HG03045 (cell line): ENCODE data around the gene LRRIQ1.

ENCODE experiments used
- ATAC-seq: cut with Tn5 transposase; IDR thresholded peaks from one replicate; pipeline ENCODE4 v1.9.1; 2021; ENCODE audit warnings: mild to moderate bottlenecking, moderate library complexity; ENCODE audit not compliant: unreplicated experiment

LRRIQ1 gene

DNA sequence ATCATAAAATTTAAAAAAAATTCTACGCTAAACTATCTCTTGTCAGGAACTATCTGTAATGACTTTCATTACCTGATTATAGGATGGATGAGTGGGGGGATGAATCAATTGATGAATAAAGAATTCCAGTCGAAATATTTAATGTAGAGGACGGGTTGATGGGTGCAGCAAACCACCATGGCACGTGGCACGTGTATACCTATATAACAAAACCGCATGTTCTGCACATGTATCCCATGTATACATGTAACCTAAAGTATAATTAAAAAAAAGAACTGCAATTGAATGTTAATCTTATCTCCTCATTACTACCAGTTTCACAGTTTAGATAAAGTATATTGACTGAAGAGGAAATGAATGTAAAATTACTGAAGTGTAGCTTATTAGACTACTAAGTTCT lies 23.4 kb downstream of the LRRIQ1 start:
- ATAC-seq, result no peak

DNA sequence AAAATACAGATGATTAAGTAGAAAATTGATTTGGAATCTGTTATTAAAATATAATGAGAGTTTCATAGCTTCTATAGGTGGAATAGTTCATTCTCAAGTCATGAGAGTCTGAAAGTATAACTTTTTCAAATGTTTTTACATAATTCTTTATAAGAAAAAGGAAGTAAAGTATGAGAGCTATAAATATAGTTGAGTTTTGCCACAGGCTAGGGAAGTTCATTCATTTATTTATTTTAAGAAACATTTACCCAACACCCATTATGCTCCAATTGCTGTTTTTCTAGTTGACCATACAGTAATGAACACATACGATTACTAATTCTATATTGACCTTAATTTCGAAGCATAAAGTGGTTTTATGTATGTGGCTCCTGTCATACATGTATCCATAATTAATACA lies 24.8 kb downstream of the LRRIQ1 start:
- no peak for ATAC-seq

GRCh38 chr12:85065837-85066482 lies 29.8 kb downstream of the LRRIQ1 start:
- ATAC-seq, result no peak

- no peak for ATAC-seq
These were observed 36.7 kb downstream of the LRRIQ1 start for GRCh38 chr12:85072826-85073225.

GRCh38 chr12:85076688-85077430 lies 40.7 kb downstream of the LRRIQ1 start:
- ATAC-seq, result no peak

DNA sequence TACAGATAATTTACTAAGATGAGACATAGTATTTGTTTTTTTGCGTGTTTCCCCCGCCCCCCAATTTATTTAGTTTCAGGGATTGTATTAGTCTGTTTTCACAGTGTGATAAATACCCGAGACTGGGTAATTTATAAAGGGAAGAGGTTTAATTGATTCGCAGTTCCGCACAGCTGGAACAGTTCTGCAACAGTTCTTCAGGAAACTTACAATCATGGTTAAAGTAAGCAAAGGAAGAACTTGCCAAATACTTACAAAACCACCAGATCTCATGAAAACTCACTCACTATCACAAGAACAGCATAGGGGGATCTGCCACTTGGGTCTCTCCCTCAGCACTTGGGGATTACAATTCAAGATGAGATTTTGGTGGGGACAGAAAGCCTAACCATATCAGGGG lies 48.9 kb downstream of the LRRIQ1 start:
- ATAC-seq, result no peak

GRCh38 chr12:85089792-85090191 lies 53.6 kb downstream of the LRRIQ1 start:
- no peak for ATAC-seq

- no peak for ATAC-seq
These were observed 56.7 kb downstream of the LRRIQ1 start for GRCh38 chr12:85092814-85093370.

- no peak for ATAC-seq
These were observed 59.4 kb downstream of the LRRIQ1 start for GRCh38 chr12:85095501-85095900.

DNA sequence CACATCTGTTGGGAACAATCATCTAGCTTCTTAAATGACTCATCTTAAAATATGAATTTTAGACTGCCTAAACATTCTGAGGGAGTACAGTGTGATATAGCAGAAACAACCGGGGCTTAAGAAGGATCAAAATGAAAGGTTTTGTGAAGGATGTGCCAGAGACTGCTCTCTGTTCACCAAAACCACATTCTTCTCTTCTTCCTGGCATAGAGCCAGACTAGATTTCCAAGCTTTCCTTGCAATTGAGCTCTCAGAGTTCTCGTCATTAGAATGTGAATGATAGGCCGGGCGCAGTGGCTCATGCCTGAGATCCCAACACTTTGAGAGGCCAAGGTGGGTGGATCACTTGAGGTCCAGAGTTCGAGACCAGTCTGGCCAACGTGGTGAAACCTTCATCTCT lies 94.5 kb downstream of the LRRIQ1 start:
- ATAC-seq, result no peak

- no peak for ATAC-seq
These were observed 102.7 kb downstream of the LRRIQ1 start for GRCh38 chr12:85138833-85139232.

- no peak for ATAC-seq
These were observed 111.2 kb downstream of the LRRIQ1 start for GRCh38 chr12:85147331-85147730.

GRCh38 chr12:85152311-85152729 lies 116.2 kb downstream of the LRRIQ1 start:
- ATAC-seq, result no peak

- no peak for ATAC-seq
These were observed 119.6 kb downstream of the LRRIQ1 start for GRCh38 chr12:85155791-85156190.

GRCh38 chr12:85156569-85156968 lies 120.4 kb downstream of the LRRIQ1 start:
- ATAC-seq, result no peak

DNA sequence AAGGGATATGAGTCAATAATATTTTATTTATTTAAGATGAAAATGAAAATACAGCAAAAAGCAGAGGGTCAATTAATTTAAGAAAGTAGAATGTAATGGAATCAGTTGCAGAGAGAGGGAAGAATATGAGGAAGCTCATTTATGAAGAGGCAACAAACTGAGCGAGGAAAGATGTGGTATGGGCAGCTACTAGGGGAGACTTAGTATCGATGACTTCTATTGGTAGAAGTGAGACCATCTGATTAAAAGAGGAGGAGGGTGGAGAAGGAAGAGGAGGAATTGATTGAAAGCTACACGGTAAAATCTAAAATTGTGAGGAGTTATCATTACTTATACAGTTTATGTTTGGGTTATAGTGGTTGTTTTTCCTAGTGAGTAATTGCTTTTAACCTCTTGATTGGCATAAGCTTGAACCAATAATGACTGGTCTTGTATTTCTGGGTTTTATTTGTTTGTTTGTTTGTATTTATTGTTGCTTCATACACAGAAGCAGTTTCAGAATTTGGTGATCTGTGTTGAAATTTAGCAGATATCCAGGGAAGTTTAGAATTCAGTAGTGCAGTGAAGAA lies 121.0 kb downstream of the LRRIQ1 start:
- no peak for ATAC-seq

- no peak for ATAC-seq
These were observed 127.7 kb downstream of the LRRIQ1 start for GRCh38 chr12:85163752-85164321.

DNA sequence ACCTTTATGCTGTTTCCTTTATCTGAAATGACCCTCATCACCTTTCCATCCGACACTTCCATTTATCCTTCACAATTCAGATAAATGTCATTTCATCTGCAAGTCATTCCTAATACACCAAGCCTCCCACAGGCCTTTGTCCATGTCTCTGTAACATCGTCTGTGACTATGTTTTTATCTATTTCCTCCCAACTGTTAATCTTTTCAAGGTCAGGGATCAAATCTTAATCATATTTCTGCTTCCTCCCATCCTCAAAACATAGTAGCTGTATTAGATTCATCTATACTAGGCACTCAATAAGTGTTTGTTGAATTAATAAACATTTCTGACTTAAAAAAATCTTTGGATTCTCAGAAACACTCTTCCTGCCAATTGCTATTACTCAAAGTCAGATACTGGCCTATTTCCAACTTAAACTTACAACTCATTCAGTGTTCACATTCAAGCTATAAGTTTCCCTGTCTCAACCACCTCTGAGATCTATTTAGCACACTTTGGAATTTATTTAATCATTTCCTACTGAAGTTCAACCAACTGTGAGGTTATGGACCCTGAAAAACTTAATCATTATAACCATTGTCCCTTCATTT lies 143.6 kb downstream of the LRRIQ1 start:
- ATAC-seq, result no peak

DNA sequence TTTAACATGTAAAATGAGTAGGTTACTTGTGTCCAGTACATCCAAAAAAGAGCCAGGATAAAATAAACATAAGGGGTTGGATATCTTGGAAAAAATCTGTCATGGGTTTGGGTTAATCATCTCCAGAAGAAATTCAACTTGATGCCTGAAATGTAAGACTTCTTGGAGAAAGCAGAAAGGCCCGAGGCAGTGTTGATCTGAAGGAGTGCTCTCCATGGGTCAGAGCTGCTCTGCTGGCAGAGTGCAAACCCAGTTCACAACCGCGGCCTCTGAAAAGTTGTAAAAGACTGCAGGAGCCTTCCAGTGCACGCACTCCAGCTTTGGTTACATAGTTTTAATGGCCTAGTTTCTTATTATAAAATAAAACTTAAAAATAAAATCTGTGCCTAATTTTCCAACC lies 146.5 kb downstream of the LRRIQ1 start:
- no peak for ATAC-seq

- no peak for ATAC-seq
These were observed 147.7 kb downstream of the LRRIQ1 start for GRCh38 chr12:85183855-85184254.

GRCh38 chr12:85186236-85186635 lies 150.1 kb downstream of the LRRIQ1 start:
- ATAC-seq, result no peak
